ENCODE results near the gene ANKHD1.
A peak's percentile ranks its signal among the peaks of the same experiment; 100 is the strongest.

ANKHD1 gene

GRCh38 chr5:140545606-140546005 lies 144.0 kb downstream of the ANKHD1 start:
- DNase-seq: no peak

- no peak for DNase-seq
These were observed 145.3 kb downstream of the ANKHD1 start for GRCh38 chr5:140546851-140547507.

DNA sequence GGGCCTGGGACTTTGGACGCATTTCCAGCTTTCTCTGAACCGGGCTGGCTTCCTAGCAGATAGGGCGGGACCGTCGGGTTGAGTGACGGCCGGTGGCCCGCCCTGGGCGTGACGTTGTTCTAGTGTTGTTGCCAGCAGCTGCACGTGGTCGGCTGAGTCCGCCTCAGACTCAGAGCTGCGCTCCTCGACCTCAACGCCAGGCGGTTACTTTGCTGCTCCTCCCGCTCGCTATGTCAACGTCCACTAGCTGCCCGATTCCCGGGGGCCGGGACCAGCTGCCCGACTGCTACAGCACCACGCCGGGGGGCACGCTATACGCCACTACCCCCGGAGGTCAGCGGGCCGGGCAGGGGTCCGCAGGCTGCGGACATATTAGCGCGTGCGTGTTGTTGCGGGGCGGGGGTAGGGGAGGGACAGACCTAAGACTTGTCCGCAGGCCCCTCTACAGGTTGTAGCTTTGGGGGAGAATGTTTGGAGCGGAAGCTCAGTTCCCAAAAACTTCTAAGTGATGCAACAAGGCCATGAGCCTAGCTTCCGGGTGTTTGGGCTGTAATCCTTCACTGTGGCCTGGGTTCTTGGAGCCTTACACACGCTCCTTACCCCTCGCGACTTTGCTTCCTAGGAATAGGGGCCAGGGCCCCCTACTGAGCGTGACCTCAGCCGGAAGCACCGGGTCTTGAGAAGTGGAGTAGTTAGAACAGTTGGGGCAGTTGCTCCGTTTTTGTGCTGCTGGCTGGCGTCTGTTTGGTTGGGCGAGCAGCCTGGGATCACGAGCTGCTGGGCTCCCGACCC lies 146.1 kb downstream of the ANKHD1 start, which contains the start of gene EIF4EBP3:
Gene EIF4EBP3, plus strand, starts transcription at position 155 of the 792 bp plus-strand sequence. Its CDS starts 76 bp downstream, at position 231.
- DNase-seq: peak; percentile 77

DNA sequence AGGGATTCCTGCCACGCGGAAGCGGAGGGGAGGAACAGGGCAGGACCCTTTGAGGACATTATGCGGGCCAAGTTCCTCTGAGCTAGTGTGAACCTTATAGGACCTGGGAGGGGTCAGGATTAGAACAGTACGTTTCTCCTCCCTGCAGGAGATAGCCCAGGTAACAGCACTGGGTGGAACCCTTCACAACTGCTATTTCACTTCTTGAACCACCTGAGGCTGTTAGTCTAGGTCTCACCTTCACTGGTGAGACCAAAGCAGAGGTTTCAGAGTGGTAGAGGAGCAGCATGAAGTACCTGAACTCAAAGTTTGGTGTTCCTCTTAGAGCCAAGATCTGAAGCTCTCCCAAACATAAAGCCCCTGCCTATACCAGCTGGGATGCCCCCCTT lies 146.7 kb downstream of the ANKHD1 start:
- DNase-seq: no peak

GRCh38 chr5:140548791-140549190 lies 147.2 kb downstream of the ANKHD1 start:
- DNase-seq: no peak

- DNase-seq: no peak
These were observed 147.9 kb downstream of the ANKHD1 start for GRCh38 chr5:140549237-140550144.

DNA sequence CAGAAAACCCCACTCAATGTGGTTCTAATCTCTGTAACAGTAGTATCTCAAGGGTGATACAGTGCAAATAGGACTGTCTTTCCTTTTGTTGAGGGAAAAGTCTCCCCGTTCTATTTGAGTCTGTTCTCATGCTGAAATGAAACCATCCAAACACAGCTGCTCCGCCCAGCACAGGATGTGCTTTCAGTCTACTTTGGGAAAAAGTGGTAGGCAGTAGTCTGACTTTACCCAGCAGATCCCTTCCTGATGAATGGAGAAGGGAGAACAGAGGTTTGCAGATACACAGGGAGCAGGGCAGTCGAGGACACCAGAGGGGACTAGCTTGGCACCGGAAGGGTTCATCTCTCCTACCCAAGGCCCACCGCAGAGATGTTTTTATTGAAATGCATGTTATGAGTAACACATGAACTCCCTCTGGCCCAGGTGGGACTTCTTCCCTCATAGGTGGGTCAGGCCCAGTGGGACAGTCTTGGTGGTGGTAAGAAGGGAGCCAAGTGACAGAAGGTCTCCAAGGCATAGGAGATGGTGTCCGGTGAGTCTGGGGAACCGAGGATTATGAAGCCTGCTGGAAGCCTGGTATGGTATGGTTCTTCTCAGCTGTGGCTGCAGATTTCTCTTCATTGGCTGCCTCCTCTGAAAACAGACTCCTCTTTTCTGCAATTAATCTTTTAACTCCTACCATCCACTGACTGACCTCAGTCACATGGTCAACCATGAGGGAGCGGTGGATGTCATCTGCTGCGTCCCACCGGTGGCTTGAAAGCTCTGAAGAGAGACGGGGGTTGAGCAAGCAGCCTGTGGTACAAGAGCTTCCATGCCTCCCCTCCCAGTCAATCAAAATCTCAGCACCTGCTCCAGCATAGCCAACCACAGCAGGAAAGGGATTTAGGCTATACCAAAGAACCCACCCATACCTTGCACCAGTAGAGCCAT lies 148.8 kb downstream of the ANKHD1 start:
- DNase-seq: no peak

- no peak for DNase-seq
These were observed 150.2 kb downstream of the ANKHD1 start for GRCh38 chr5:140551872-140552271.

- no peak for DNase-seq
These were observed 152.0 kb downstream of the ANKHD1 start for GRCh38 chr5:140553657-140554056.

DNA sequence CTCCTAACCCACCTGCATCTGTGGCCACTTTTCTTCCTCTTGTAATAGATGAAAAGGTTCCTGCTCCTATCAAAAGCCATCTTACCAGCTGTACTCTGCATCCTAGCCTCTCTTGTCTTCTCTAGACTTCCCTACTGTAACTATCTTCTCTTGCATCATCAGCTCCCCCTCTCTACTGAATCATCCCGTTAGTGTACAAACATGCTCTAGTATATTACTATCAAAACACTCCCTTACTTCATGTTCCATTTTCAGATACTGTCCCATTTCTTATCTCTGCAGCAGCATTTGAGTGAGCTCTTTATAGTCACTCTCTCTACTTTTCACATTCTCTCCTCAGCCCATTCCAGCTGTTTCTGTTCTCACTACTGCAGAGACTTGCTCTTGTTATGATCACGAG lies 152.8 kb downstream of the ANKHD1 start:
- DNase-seq: no peak

DNA sequence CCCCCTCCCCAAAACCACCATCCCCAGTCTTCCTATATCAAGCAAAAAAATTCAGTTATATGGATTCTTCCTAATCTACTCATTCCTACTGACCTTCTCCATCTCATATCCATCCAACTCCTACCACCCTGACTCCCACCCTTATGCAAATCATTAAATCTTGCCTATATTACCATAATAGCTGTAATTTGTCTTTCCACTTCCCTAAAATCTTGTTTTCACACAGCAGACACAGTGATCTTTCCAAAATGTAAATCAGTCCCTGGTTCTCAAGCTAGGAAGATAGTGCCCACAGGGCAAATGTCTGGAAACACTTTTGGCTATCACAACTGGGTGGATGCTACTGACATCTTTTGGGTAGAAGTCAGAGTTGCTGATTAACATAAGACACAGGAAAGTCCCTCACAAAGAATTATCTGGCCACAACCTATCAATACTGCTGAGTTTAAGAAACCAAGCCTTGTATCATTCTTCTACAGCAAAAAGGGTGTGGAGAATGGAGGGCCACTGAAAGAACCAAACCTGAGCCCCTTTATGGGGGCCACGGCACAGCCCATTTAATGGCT lies 154.2 kb downstream of the ANKHD1 start:
- no peak for DNase-seq

- no peak for DNase-seq
These were observed 154.8 kb downstream of the ANKHD1 start for GRCh38 chr5:140556438-140556837.

- peak; percentile 68 for DNase-seq
These were observed 155.6 kb downstream of the ANKHD1 start, which contains the start of gene SRA1 for GRCh38 chr5:140557136-140557805. Gene SRA1, minus strand, starts transcription at chr5:140557473. Its CDS starts 21 bp downstream, at chr5:140557452.

DNA sequence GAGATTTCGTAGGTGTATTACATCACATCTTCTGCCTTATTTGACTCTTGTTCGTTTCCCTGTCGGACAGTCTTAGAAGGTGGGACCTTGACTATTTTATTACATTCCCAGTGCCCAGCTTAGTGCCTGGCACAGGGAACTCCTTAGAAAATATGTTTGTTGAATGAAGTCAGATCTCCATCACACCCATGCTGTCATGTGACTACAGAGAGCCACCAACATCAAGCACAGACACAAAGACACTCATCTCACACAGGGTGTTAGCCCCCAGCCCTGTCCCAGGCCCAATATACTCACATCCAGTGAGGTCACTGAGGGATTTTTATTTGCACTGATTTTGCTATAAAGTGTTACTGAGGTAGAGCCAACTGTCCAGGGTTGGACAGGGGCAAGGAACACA lies 156.3 kb downstream of the ANKHD1 start:
- DNase-seq: no peak

DNA sequence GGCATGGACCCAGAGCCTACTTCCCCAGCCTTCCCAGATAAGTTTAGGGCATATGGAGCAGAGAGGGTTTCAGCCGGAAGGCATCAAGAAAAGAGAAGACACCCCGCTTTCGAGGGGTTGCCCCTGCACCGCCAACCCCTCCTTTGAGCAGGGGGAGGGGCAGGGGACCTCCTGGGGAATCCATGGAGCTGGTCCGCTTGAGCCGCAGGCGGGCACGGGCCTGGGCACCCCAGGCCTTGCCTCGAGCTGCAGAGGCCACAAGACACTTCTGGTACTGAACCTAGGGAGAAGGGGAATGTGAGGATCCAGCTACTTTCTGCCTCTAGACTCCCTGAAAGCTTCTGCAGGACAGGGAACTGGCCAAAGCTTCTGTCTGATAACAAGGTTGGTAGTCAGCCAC lies 156.9 kb downstream of the ANKHD1 start:
- no peak for DNase-seq

- no peak for DNase-seq
These were observed 158.6 kb downstream of the ANKHD1 start for GRCh38 chr5:140560227-140560626.

- DNase-seq: no peak
These were observed 160.3 kb downstream of the ANKHD1 start for GRCh38 chr5:140561753-140562523.

- no peak for DNase-seq
These were observed 162.0 kb downstream of the ANKHD1 start for GRCh38 chr5:140563596-140563995.

GRCh38 chr5:140564196-140565023 lies 162.8 kb downstream of the ANKHD1 start, which contains the start of the genes APBB3 and SLC35A4:
Gene APBB3, minus strand, starts transcription at chr5:140564598. Its CDS starts 353 bp downstream, at chr5:140564245.
Gene SLC35A4, plus strand, starts transcription at chr5:140564828. Its CDS starts 2,342 bp downstream, at chr5:140567170.
- DNase-seq: peak; percentile 95

Data from activated CD4-positive, alpha-beta T cell treated with anti-CD3 and anti-CD28 coated beads for 1 hour (primary cell).